H9 (cell line): ENCODE measurements around the gene RHBDL1. TPM values are rescaled to one million over a fixed set of nuclear protein-coding genes. Genes with fewer than 3 reads are reported as not detected.

ENCODE experiments used
- DNase-seq: peaks from one replicate; pipeline ENCODE4 v3.0.0-alpha.2; 2017
- H2AFZ ChIP-seq: one replicate; pipeline ENCODE4 v1.6.1; 2013; ENCODE audit warnings: mild to moderate bottlenecking, low read length, control low read depth, moderate library complexity
- H2AK5ac ChIP-seq: 2 replicates; pipeline ENCODE4 v1.6.1; 2013; ENCODE audit warnings: low read length, control low read depth, mixed read lengths; ENCODE audit not compliant: insufficient read length
- H2BK120ac ChIP-seq: one replicate; pipeline ENCODE4 v1.6.1; 2013; ENCODE audit warnings: low read depth, mild to moderate bottlenecking, low read length, control low read depth, inconsistent platforms; ENCODE audit not compliant: poor library complexity, severe bottlenecking
- H2BK12ac ChIP-seq: 2 replicates; pipeline ENCODE4 v1.6.1; 2013; ENCODE audit warnings: low read length, control low read depth, mixed read lengths, low read depth; ENCODE audit not compliant: insufficient read length
- H2BK15ac ChIP-seq: 2 replicates; pipeline ENCODE4 v1.6.1; 2013; ENCODE audit warnings: low read depth, low read length, control low read depth
- H2BK20ac ChIP-seq: one replicate; pipeline ENCODE4 v1.6.1; 2013; ENCODE audit warnings: low read depth, mild to moderate bottlenecking, low read length, control low read depth, inconsistent platforms; ENCODE audit not compliant: poor library complexity, severe bottlenecking
- H2BK5ac ChIP-seq: 2 replicates; pipeline ENCODE4 v1.6.1; 2013; ENCODE audit warnings: low read length, control low read depth, mixed read lengths; ENCODE audit not compliant: insufficient read length
- H3K14ac ChIP-seq: 2 replicates; pipeline ENCODE4 v1.6.1; 2013; ENCODE audit warnings: low read length, control low read depth; ENCODE audit not compliant: insufficient read depth
- H3K18ac ChIP-seq: 2 replicates; pipeline ENCODE4 v1.6.1; 2013; ENCODE audit warnings: low read depth, mild to moderate bottlenecking, mixed read lengths, low read length, control low read depth; ENCODE audit not compliant: insufficient read length
- H3K23ac ChIP-seq: 2 replicates; pipeline ENCODE4 v1.6.1; 2013; ENCODE audit warnings: low read length, control low read depth, mixed read lengths, low read depth; ENCODE audit not compliant: insufficient read length
- H3K23me2 ChIP-seq: 2 replicates; pipeline ENCODE4 v1.6.1; 2013; ENCODE audit warnings: low read depth, mild to moderate bottlenecking, mixed read lengths, low read length, control low read depth; ENCODE audit not compliant: insufficient read length, poor library complexity, severe bottlenecking
- H3K27ac ChIP-seq: 2 replicates; pipeline ENCODE4 v1.5.1; 2013; ENCODE audit warnings: low read length, control low read depth, mixed read lengths, low read depth; ENCODE audit not compliant: insufficient read length
- H3K27me3 ChIP-seq: 2 replicates; pipeline ENCODE4 v1.6.1; 2013; ENCODE audit warnings: low read length, control low read depth, inconsistent platforms; ENCODE audit not compliant: insufficient read depth
- H3K4ac ChIP-seq: 2 replicates; pipeline ENCODE4 v1.6.1; 2013; ENCODE audit warnings: low read depth, mild to moderate bottlenecking, control low read depth, inconsistent platforms, low read length, moderate library complexity
- H3K4me1 ChIP-seq: 2 replicates; pipeline ENCODE4 v1.6.1; 2013; ENCODE audit warnings: low read length, control low read depth, inconsistent platforms; ENCODE audit not compliant: insufficient read depth
- H3K4me2 ChIP-seq: 2 replicates; pipeline ENCODE4 v1.6.1; 2013; ENCODE audit warnings: low read length, control low read depth, mixed read lengths; ENCODE audit not compliant: insufficient read length, insufficient read depth
- H3K56ac ChIP-seq: 2 replicates; pipeline ENCODE4 v1.6.1; 2013; ENCODE audit warnings: low read depth, mild to moderate bottlenecking, mixed read lengths, low read length, control low read depth; ENCODE audit not compliant: insufficient read length
- H3K79me1 ChIP-seq: 2 replicates; pipeline ENCODE4 v1.6.1; 2013; ENCODE audit warnings: low read depth, mild to moderate bottlenecking, moderate library complexity, low read length, control low read depth, inconsistent platforms; ENCODE audit not compliant: insufficient read depth, poor library complexity, severe bottlenecking
- H3K79me2 ChIP-seq: 2 replicates; pipeline ENCODE4 v1.6.1; 2013; ENCODE audit warnings: low read length, control low read depth, inconsistent platforms; ENCODE audit not compliant: insufficient read depth
- H3K9ac ChIP-seq: 2 replicates; pipeline ENCODE4 v1.6.1; 2013; ENCODE audit warnings: low read length, control low read depth, mixed read lengths; ENCODE audit not compliant: insufficient read length; ENCODE audit errors: extremely low read depth
- H3K9me3 ChIP-seq: one replicate; pipeline ENCODE4 v1.6.1; 2013; ENCODE audit warnings: low read depth, low read length, inconsistent platforms; ENCODE audit not compliant: control insufficient read depth
- H3T11ph ChIP-seq: one replicate; pipeline ENCODE4 v1.6.1; 2013; ENCODE audit warnings: mild to moderate bottlenecking, low read length, control low read depth, inconsistent platforms
- H4K20me1 ChIP-seq: one replicate; pipeline ENCODE4 v1.6.1; 2013; ENCODE audit not compliant: control insufficient read depth, insufficient read length, insufficient read depth
- H4K5ac ChIP-seq: 2 replicates; pipeline ENCODE4 v1.6.1; 2013; ENCODE audit warnings: low read depth, mild to moderate bottlenecking, mixed read lengths, low read length, control low read depth; ENCODE audit not compliant: insufficient read length
- H4K8ac ChIP-seq: replicated peaks from 2 replicates; pipeline ENCODE4 v1.6.1; 2013; ENCODE audit warnings: low read length, control low read depth, mixed read lengths, low read depth; ENCODE audit not compliant: insufficient read length
- H4K91ac ChIP-seq: 2 replicates; pipeline ENCODE4 v1.6.1; 2013; ENCODE audit warnings: low read depth, mild to moderate bottlenecking, moderate library complexity, mixed read lengths, low read length, control low read depth; ENCODE audit not compliant: insufficient read length
- H3K27ac Mint-ChIP-seq, 3 experiments: 2 replicates in 2 of 3; 3 replicates in 1 of 3; pipeline ENCODE4 v1.8.0; 2020 to 2021; ENCODE audit warnings: mixed read lengths in 3 of 3, mild to moderate bottlenecking in 1 of 3, moderate library complexity in 1 of 3
- H3K27me3 Mint-ChIP-seq: 2 replicates; pipeline ENCODE4 v1.8.0; 2021; ENCODE audit warnings: low read depth, mild to moderate bottlenecking, moderate library complexity, mixed read lengths
- H3K36me3 Mint-ChIP-seq, 3 experiments: 2 replicates in 2 of 3; 3 replicates in 1 of 3; pipeline ENCODE4 v1.8.0; 2020 to 2021; ENCODE audit warnings: low read depth in 3 of 3, mixed read lengths in 3 of 3; ENCODE audit not compliant: insufficient read depth in 1 of 3
- H3K4me1 Mint-ChIP-seq, 2 experiments: 2 replicates each; pipeline ENCODE4 v1.8.0; 2020; ENCODE audit warnings: mixed read lengths in 2 of 2
- H3K4me3 Mint-ChIP-seq, 2 experiments: 2 replicates in 1 of 2; 3 replicates in 1 of 2; pipeline ENCODE4 v1.8.0; 2020 to 2021; ENCODE audit warnings: mild to moderate bottlenecking in 2 of 2, mixed read lengths in 2 of 2, moderate library complexity in 1 of 2
- H3K9me3 Mint-ChIP-seq, 2 experiments: 2 replicates in 1 of 2; 3 replicates in 1 of 2; pipeline ENCODE4 v1.8.0; 2020; ENCODE audit warnings: mild to moderate bottlenecking in 2 of 2, mixed read lengths in 2 of 2, moderate library complexity in 1 of 2
- CTCF ChIP-seq: fragments of 200-600 bp; sonication (generic); conservative IDR thresholded peaks from 3 replicates; pipeline ENCODE4 v1.8.0; 2021; ENCODE audit warnings: antibody characterized with exemption, mild to moderate bottlenecking
- WGBS: extraction: QIAGEN DNeasy Blood & Tissue Kit; methylation state at CpG from one replicate; pipeline ENCODE4 v1.1.7; 2013; ENCODE audit warnings: missing lambda C conversion rate, low lambda C conversion rate, mixed read lengths; ENCODE audit not compliant: insufficient read length; ENCODE audit errors: extremely low coverage; 5-methylcytosine and 5-hydroxymethylcytosine counted together
- total RNA-seq: library from RNA; stranded (reverse); gene quantifications from 2 replicates; pipeline ENCODE4 v1.2.1, GENCODE V29; 2021

The RHBDL1 gene
- total RNA-seq, 1 experiment from 2014 or later = 7.6 TPM

GRCh38 chr16:726188-726437 is 50.6 kb downstream of the RHBDL1 start:
- H2BK5ac ChIP-seq = no peak overlapping the region
- H3T11ph ChIP-seq = no peak overlapping the region
- no peak overlapping the region for H2AK5ac ChIP-seq
- H3K23me2 ChIP-seq = peaks cover 11% of the 10 kb centered on the region
- H3K79me2 ChIP-seq = no peaks in the 10 kb centered on the region
- no peak overlapping the region for H3K23ac ChIP-seq
- Mint-ChIP-seq H3K9me3 (no peaks in the 10 kb centered on the region), H3K4me3 (peak overlapping the region; percentile 56 to 80; a peak in 3 of 5 replicates), H3K4me1 (no peaks in the 10 kb centered on the region), H3K27me3 (peaks cover 14% of the 10 kb centered on the region), H3K27ac (no peak overlapping the region), H3K36me3 (peaks cover 0 to 5% (median 3%) of the 10 kb centered on the region in 3 experiments; a peak in 1 of 7 replicates)
- no peak overlapping the region for H2BK15ac ChIP-seq
- H2BK120ac ChIP-seq = no peak overlapping the region
- no peak overlapping the region for H3K14ac ChIP-seq
- no peak overlapping the region for H3K18ac ChIP-seq
- no peak overlapping the region for H3K27ac ChIP-seq
- no peak for TF ChIP-seq CTCF
- DNase-seq = no peak
- no peak overlapping the region for H2AFZ ChIP-seq
- H3K56ac ChIP-seq = no peak overlapping the region
- H3K4ac ChIP-seq = no peak overlapping the region
- H3K9ac ChIP-seq = no peak overlapping the region
- no peaks in the 10 kb centered on the region for H3K79me1 ChIP-seq
- H2BK20ac ChIP-seq = no peak overlapping the region
- H3K4me2 ChIP-seq = peak overlapping the region; percentile 10
- H2BK12ac ChIP-seq = no peak overlapping the region
- no peak overlapping the region for H4K5ac ChIP-seq
- no peak overlapping the region for H4K8ac ChIP-seq
- WGBS = no CpG with 5 or more reads among the region's 9 CpGs
- no peaks in the 10 kb centered on the region for H3K4me1 ChIP-seq
- H3K9me3 ChIP-seq = no peaks in the 10 kb centered on the region
- H3K27me3 ChIP-seq = no peaks in the 10 kb centered on the region
- H4K91ac ChIP-seq = no peak overlapping the region
- H4K20me1 ChIP-seq = no peaks in the 10 kb centered on the region
